Globus pallidus (tissue), 1 donor: Measurements from ENCODE around the gene ATP10B.
"Not testable (repeated sequence)": the region's sequence is repeated elsewhere in the genome, so short reads cannot be mapped to it uniquely, and the experiment has no call there.

Source experiments
- DNase-seq: peaks from one replicate; pipeline ENCODE4 v3.0.0-alpha.2; 2015; ENCODE audit warnings: low spot score

Gene ATP10B

GRCh38 chr5:160831801-160832200, 20.2 kb downstream of the ATP10B start:
- no peak for DNase-seq

- no peak for DNase-seq
Observed at GRCh38 chr5:160824301-160825001, 27.6 kb downstream of the ATP10B start.

GRCh38 chr5:160812996-160813395, 39.0 kb downstream of the ATP10B start:
- not testable (repeated sequence) for DNase-seq

GRCh38 chr5:160805376-160805775, 46.6 kb downstream of the ATP10B start:
- DNase-seq = no peak

- DNase-seq = peak; percentile 64
Observed at GRCh38 chr5:160802592-160802991, 49.4 kb downstream of the ATP10B start.

- DNase-seq = no peak
Observed at GRCh38 chr5:160800375-160801275, 51.4 kb downstream of the ATP10B start.

GRCh38 chr5:160799184-160799583, 52.8 kb downstream of the ATP10B start:
- no peak for DNase-seq

- no peak for DNase-seq
Observed at GRCh38 chr5:160797020-160797419, 55.0 kb downstream of the ATP10B start.

GRCh38 chr5:160793530-160793899, 58.5 kb downstream of the ATP10B start:
- DNase-seq = no peak

GRCh38 chr5:160792732-160793529, 59.1 kb downstream of the ATP10B start:
- DNase-seq = no peak

GRCh38 chr5:160792281-160792680, 59.7 kb downstream of the ATP10B start:
- no peak for DNase-seq

GRCh38 chr5:160789219-160789859, 62.7 kb downstream of the ATP10B start:
- DNase-seq = no peak

- DNase-seq = peak; percentile 26
Observed at GRCh38 chr5:160788102-160788660, 63.8 kb downstream of the ATP10B start.

GRCh38 chr5:160787240-160787639, 64.8 kb downstream of the ATP10B start:
- DNase-seq = no peak

- peak; percentile 91 for DNase-seq
Observed at GRCh38 chr5:160774666-160775315, 77.2 kb downstream of the ATP10B start.

GRCh38 chr5:160773646-160774410, 78.2 kb downstream of the ATP10B start:
- DNase-seq = peak; percentile 20

GRCh38 chr5:160772854-160773253, 79.2 kb downstream of the ATP10B start:
- no peak for DNase-seq

GRCh38 chr5:160770718-160771117, 81.3 kb downstream of the ATP10B start:
- DNase-seq = no peak

GRCh38 chr5:160769301-160769700, 82.7 kb downstream of the ATP10B start:
- no peak for DNase-seq

- DNase-seq = no peak
Observed at GRCh38 chr5:160767062-160767461, 84.9 kb downstream of the ATP10B start.
